ENCODE data around the gene ACBD6. TPM values are rescaled to one million over a fixed set of nuclear protein-coding genes. Genes with fewer than 3 reads are reported as not detected.

The ACBD6 gene
- total and polyA plus RNA-seq, 2 experiments from 2014 or later = 36.3 to 45.8 TPM

DNA sequence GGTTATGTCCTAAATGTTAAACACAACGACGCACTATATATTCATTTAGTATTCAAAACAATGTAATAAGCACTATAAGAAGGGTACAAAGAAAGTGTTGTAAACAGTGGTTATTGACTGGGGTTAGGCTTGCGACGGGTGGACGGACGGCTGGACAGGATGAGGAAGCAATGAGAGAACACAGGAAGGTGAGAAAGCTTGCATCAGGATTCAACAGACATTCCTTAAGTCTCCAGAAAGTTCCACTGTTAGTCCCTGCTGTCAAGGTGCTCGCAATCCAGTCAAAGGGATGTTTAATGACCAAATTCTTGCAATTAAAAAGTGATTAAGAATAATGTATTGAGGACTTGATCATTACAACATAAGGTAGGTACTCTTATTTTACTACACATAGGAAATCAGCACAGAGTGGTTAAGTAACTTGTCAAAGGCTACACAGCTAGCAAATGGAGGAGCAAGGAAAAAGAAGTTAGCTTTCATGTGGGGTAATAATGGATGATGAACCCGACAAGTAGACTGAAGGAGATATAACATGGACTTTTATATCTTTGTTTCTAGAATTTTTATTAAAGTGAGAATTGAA lies 994 bp upstream of the ACBD6 start:
- TF ChIP-seq EZH2phosphoT487 (IDR thresholded peaks at IDR 0.05; ENCODE audit: low read depth, severe bottlenecking, unreplicated experiment) = no peak
- TF ChIP-seq, protein P1, sequence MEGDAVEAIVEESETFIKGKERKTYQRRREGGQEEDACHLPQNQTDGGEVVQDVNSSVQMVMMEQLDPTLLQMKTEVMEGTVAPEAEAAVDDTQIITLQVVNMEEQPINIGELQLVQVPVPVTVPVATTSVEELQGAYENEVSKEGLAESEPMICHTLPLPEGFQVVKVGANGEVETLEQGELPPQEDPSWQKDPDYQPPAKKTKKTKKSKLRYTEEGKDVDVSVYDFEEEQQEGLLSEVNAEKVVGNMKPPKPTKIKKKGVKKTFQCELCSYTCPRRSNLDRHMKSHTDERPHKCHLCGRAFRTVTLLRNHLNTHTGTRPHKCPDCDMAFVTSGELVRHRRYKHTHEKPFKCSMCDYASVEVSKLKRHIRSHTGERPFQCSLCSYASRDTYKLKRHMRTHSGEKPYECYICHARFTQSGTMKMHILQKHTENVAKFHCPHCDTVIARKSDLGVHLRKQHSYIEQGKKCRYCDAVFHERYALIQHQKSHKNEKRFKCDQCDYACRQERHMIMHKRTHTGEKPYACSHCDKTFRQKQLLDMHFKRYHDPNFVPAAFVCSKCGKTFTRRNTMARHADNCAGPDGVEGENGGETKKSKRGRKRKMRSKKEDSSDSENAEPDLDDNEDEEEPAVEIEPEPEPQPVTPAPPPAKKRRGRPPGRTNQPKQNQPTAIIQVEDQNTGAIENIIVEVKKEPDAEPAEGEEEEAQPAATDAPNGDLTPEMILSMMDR (IDR thresholded peaks at IDR 0.05; ENCODE audit: poor library complexity) = no peak
- TF ChIP-seq EZH2 (IDR thresholded peaks at IDR 0.05; ENCODE audit: borderline replicate concordance) = no peak
- no peak for DNase-seq (ENCODE audit: low spot score)
- H3K36me3 ChIP-seq (replicated peaks; ENCODE audit: insufficient read depth, low read depth) = no peaks in the 10 kb centered on the region
- H3K4me3 ChIP-seq = peak overlapping the region; percentile 74
- WGBS (ENCODE audit: low lambda C conversion rate, missing lambda C conversion rate) = 71% methylated on average over 8 of the region's 8 CpGs
- peaks cover 36% of the 10 kb centered on the region for H3K79me2 ChIP-seq
- peaks cover 4% of the 10 kb centered on the region for H3K4me1 ChIP-seq (ENCODE audit: insufficient read depth)
- H3K9me3 ChIP-seq (ENCODE audit: low read depth) = no peaks in the 10 kb centered on the region
- no peaks in the 10 kb centered on the region for H4K20me1 ChIP-seq (ENCODE audit: insufficient read depth, poor library complexity, severe bottlenecking)
- no peaks in the 10 kb centered on the region for H3K27me3 ChIP-seq
- peak overlapping the region; percentile 84 for H3K4me2 ChIP-seq
- H3K9me2 ChIP-seq (replicated peaks; ENCODE audit: insufficient read depth) = no peaks in the 10 kb centered on the region
- peak overlapping the region; percentile 98 for H3K27ac ChIP-seq
- peak overlapping the region; percentile 97 for H2AFZ ChIP-seq

DNA sequence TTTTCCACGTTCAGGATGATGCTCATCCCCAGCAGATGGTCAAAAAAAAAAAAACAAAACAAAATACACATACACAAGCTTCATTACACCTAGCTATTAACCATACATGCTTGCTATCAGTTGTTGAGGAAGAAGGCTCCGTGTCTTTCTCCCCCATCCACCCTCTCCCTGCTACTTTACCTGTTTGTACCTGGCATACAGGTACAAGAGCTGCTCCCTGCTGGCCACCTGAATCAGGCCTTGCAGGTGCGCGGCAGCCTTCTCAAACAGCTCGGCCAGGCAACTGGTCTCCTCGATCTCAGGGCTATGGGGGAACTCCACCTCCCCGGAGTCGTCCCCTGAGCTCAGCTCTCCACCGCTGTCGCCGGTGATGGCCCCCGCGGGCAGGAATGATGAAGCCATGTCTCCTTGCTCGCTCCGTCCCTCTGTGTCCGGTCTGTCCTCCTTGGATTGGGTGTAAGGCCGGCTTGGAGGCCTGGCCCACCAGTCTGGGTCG lies 464 bp downstream of the ACBD6 start:
- TF ChIP-seq EZH2phosphoT487 (IDR thresholded peaks at IDR 0.05; ENCODE audit: low read depth, severe bottlenecking, unreplicated experiment) = no peak
- TF ChIP-seq EZH2 (IDR thresholded peaks at IDR 0.05; ENCODE audit: borderline replicate concordance) = no peak
- TF ChIP-seq, protein P1 (IDR thresholded peaks at IDR 0.05; ENCODE audit: poor library complexity) = no peak
- H3K9me2 ChIP-seq (replicated peaks; ENCODE audit: insufficient read depth) = no peaks in the 10 kb centered on the region
- 5% methylated on average over 18 of the region's 18 CpGs for WGBS (ENCODE audit: low lambda C conversion rate, missing lambda C conversion rate)
- peaks cover 4% of the 10 kb centered on the region for H3K4me1 ChIP-seq (ENCODE audit: insufficient read depth)
- peaks cover 50% of the 10 kb centered on the region for H3K79me2 ChIP-seq
- peak overlapping the region; percentile 98 for H3K27ac ChIP-seq
- no peaks in the 10 kb centered on the region for H4K20me1 ChIP-seq (ENCODE audit: insufficient read depth, poor library complexity, severe bottlenecking)
- no peaks in the 10 kb centered on the region for H3K27me3 ChIP-seq
- no peaks in the 10 kb centered on the region for H3K9me3 ChIP-seq (ENCODE audit: low read depth)
- peak overlapping the region; percentile 74 for H3K4me3 ChIP-seq
- peak overlapping the region; percentile 97 for H2AFZ ChIP-seq
- DNase-seq (ENCODE audit: low spot score) = peak; percentile 67
- no peaks in the 10 kb centered on the region for H3K36me3 ChIP-seq (replicated peaks; ENCODE audit: insufficient read depth, low read depth)
- peak overlapping the region; percentile 84 for H3K4me2 ChIP-seq

DNA sequence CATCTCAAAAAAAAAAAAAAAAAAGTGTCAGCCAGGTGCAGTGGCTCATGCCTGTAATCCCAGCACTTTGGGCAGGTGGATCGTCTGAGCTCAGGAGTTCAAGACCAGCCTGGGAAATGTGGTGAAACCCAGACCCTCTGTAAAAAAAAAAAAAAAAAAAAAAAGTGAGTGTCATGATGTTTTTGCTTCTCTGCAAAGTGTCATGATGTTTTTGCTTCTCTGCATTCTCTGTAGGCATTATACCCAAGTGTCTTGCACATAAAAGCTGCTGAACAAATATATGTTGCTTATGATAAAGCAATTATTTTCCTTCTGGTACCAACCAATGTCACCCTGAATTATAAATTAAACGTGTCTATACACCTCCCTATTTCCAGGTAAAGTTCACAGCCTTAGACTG lies 1.7 kb downstream of the ACBD6 start:
- Histone ChIP-seq H3K4me3 (no peak overlapping the region), H2AFZ (no peak overlapping the region), H3K4me1 (ENCODE audit: insufficient read depth) (peaks cover 4% of the 10 kb centered on the region), H3K79me2 (peaks cover 61% of the 10 kb centered on the region), H3K9me3 (ENCODE audit: low read depth) (no peaks in the 10 kb centered on the region), H3K27me3 (no peaks in the 10 kb centered on the region), H4K20me1 (ENCODE audit: insufficient read depth, poor library complexity, severe bottlenecking) (no peaks in the 10 kb centered on the region), H3K27ac (no peak overlapping the region), H3K9me2 (replicated peaks; ENCODE audit: insufficient read depth) (no peaks in the 10 kb centered on the region), H3K4me2 (peak overlapping the region; percentile 84), H3K36me3 (replicated peaks; ENCODE audit: insufficient read depth, low read depth) (no peaks in the 10 kb centered on the region)
- no peak for DNase-seq (ENCODE audit: low spot score)
- WGBS (ENCODE audit: low lambda C conversion rate, missing lambda C conversion rate) = 86% methylated on average over 2 of the region's 2 CpGs
- no peak for TF ChIP-seq EZH2phosphoT487 (IDR thresholded peaks at IDR 0.05; ENCODE audit: low read depth, severe bottlenecking, unreplicated experiment)

DNA sequence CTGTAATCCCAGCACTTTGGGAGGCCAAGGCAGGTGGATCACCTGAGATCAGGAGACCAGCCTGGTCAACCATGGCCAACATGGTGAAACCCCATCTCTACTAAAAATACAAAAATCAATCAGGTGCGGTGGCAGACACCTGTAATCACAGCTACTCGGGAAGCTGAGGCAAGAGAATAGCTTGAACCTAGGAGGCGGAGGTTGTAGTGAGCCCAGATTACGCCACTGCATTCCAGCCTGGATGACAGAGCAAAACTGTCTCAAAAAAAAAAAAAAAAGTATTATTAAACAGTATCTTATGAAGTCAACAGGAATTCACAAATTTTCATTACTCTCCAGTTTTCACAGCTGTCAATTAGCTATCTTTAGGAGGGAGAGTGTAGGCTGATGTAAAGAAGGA lies 3.8 kb downstream of the ACBD6 start:
- no peak overlapping the region for H2AFZ ChIP-seq
- no peaks in the 10 kb centered on the region for H3K9me3 ChIP-seq (ENCODE audit: low read depth)
- no peak overlapping the region for H3K4me3 ChIP-seq
- H3K36me3 ChIP-seq (replicated peaks; ENCODE audit: insufficient read depth, low read depth) = no peaks in the 10 kb centered on the region
- 97% methylated on average over 4 of the region's 4 CpGs for WGBS (ENCODE audit: low lambda C conversion rate, missing lambda C conversion rate)
- no peak for TF ChIP-seq EZH2 (IDR thresholded peaks at IDR 0.05; ENCODE audit: borderline replicate concordance)
- TF ChIP-seq EZH2phosphoT487 (IDR thresholded peaks at IDR 0.05; ENCODE audit: low read depth, severe bottlenecking, unreplicated experiment) = no peak
- TF ChIP-seq, protein P1 (IDR thresholded peaks at IDR 0.05; ENCODE audit: poor library complexity) = no peak
- no peaks in the 10 kb centered on the region for H4K20me1 ChIP-seq (ENCODE audit: insufficient read depth, poor library complexity, severe bottlenecking)
- no peaks in the 10 kb centered on the region for H3K9me2 ChIP-seq (replicated peaks; ENCODE audit: insufficient read depth)
- H3K4me1 ChIP-seq (ENCODE audit: insufficient read depth) = peaks cover 4% of the 10 kb centered on the region
- no peak overlapping the region for H3K4me2 ChIP-seq
- H3K27ac ChIP-seq = no peak overlapping the region
- H3K27me3 ChIP-seq = no peaks in the 10 kb centered on the region
- peaks cover 73% of the 10 kb centered on the region for H3K79me2 ChIP-seq
- DNase-seq (ENCODE audit: low spot score) = no peak

All from hepatocyte (in vitro differentiated cells).